Measurements from ENCODE around the gene CXCL12. TPM values are rescaled to one million over a fixed set of nuclear protein-coding genes. Genes with fewer than 3 reads are reported as not detected.
A peak's percentile ranks its signal among the peaks of the same experiment; 100 is the strongest.

Gene CXCL12
- total RNA-seq, 1 donor from 2014 or later = 137 TPM

DNA sequence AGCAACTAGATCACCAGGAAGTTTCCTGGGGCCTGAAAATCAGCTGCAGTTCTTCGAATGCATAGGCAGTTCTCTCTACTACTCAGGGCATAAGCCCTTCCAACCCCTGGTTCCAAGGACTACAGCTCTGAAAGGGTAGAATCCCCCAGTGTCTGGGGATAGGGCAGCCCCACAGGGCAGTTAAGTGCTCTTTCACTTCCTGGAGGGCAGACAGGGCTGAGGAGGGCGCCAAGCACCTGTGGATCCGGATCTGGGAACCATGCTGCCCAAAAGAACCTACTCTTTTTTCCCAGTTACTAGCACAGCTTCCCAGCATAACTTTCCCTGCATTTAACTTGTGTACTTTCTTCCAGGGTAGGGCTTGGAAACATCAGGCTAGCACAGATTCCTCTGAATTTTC is 41.1 kb downstream of the CXCL12 start:
- H3K4me3 Mint-ChIP-seq = no peak overlapping the region
- TF ChIP-seq, protein P1, sequence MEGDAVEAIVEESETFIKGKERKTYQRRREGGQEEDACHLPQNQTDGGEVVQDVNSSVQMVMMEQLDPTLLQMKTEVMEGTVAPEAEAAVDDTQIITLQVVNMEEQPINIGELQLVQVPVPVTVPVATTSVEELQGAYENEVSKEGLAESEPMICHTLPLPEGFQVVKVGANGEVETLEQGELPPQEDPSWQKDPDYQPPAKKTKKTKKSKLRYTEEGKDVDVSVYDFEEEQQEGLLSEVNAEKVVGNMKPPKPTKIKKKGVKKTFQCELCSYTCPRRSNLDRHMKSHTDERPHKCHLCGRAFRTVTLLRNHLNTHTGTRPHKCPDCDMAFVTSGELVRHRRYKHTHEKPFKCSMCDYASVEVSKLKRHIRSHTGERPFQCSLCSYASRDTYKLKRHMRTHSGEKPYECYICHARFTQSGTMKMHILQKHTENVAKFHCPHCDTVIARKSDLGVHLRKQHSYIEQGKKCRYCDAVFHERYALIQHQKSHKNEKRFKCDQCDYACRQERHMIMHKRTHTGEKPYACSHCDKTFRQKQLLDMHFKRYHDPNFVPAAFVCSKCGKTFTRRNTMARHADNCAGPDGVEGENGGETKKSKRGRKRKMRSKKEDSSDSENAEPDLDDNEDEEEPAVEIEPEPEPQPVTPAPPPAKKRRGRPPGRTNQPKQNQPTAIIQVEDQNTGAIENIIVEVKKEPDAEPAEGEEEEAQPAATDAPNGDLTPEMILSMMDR (conservative IDR thresholded peaks at IDR 0.05) = no peak
- H3K27me3 Mint-ChIP-seq = peaks cover 11% of the 10 kb centered on the region
- no peak for DNase-seq (ENCODE audit: extremely low spot score, unreplicated experiment)
- H3K27ac Mint-ChIP-seq = no peak overlapping the region
- H3K36me3 Mint-ChIP-seq = no peaks in the 10 kb centered on the region
- H3K9me3 Mint-ChIP-seq = no peaks in the 10 kb centered on the region
- peaks cover 15% of the 10 kb centered on the region for H3K4me1 Mint-ChIP-seq (ENCODE audit: unreplicated experiment)

DNA sequence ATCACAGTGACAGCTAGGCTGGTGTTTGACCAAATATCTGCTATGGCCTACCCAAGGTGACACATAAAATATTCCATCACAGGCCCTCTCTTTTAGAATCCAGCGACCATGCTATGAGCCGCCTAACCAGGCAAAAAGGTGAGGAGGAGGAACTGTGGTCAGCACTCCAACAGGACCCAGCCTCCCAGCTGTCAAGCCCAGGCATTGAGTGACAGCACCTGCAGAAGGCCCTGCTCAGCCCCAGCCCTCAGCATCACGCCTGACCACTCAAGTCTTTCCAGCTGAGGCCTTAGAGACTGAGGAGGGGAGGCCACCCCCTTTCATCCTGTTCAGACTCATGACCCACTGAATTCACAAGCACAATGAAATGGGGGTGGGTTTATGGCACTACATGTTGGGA is 43.0 kb downstream of the CXCL12 start:
- H3K27ac Mint-ChIP-seq = no peak overlapping the region
- no peak overlapping the region for H3K4me3 Mint-ChIP-seq
- H3K27me3 Mint-ChIP-seq = peaks cover 11% of the 10 kb centered on the region
- no peaks in the 10 kb centered on the region for H3K9me3 Mint-ChIP-seq
- peak; percentile 64 for DNase-seq (ENCODE audit: extremely low spot score, unreplicated experiment)
- no peaks in the 10 kb centered on the region for H3K36me3 Mint-ChIP-seq
- TF ChIP-seq, protein P1 (conservative IDR thresholded peaks at IDR 0.05) = no peak
- peaks cover 16% of the 10 kb centered on the region for H3K4me1 Mint-ChIP-seq (ENCODE audit: unreplicated experiment)

DNA sequence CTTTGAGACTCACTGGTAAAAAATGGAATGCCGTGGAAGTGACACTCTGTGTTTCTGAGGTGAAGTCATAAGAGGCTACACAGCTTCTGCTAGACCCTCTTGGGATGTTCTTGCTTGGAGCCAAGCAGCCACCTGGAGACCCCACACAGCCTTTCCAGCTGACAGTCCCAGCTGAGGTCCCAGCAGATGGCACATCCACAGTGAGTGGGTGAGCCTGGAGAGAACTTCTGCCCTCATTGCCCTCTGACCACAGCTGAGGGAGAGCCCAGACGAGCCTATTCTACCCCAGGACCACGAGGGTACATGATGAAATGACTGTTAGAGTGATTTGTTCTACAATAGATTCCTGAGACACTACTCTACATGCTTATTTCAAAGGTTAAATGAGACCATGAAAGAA is 44.3 kb downstream of the CXCL12 start:
- TF ChIP-seq, protein P1 (conservative IDR thresholded peaks at IDR 0.05) = no peak
- peaks cover 11% of the 10 kb centered on the region for H3K27me3 Mint-ChIP-seq
- peak; percentile 31 for DNase-seq (ENCODE audit: extremely low spot score, unreplicated experiment)
- H3K4me1 Mint-ChIP-seq (ENCODE audit: unreplicated experiment) = peaks cover 16% of the 10 kb centered on the region
- no peaks in the 10 kb centered on the region for H3K9me3 Mint-ChIP-seq
- no peak overlapping the region for H3K27ac Mint-ChIP-seq
- H3K4me3 Mint-ChIP-seq = no peak overlapping the region
- no peaks in the 10 kb centered on the region for H3K36me3 Mint-ChIP-seq

DNA sequence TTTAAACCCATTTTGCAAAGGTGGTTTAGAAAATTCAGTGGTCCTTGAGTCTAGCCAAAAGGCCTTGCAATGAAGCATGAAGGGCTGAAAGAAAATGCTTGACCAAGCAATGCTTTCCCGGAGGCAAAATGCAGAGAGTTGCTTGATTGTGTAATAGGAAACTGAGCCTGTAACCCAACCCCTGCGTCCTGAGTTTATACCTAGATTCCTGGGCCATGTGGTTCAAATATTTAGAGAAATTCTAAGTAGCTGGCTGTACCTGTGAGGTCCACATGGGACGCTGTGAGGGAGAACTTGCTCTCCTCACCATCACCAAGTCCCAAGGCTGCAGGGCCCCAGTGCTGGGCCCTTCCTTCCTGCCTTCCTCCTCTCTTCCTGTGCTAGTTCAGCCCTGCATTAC is 45.7 kb downstream of the CXCL12 start:
- TF ChIP-seq, protein P1 (conservative IDR thresholded peaks at IDR 0.05) = no peak
- Mint-ChIP-seq H3K4me3 (no peak overlapping the region), H3K9me3 (no peaks in the 10 kb centered on the region), H3K4me1 (ENCODE audit: unreplicated experiment) (peaks cover 30% of the 10 kb centered on the region), H3K27me3 (peaks cover 2% of the 10 kb centered on the region), H3K27ac (no peak overlapping the region), H3K36me3 (no peaks in the 10 kb centered on the region)
- DNase-seq (ENCODE audit: extremely low spot score, unreplicated experiment) = peak; percentile 31

DNA sequence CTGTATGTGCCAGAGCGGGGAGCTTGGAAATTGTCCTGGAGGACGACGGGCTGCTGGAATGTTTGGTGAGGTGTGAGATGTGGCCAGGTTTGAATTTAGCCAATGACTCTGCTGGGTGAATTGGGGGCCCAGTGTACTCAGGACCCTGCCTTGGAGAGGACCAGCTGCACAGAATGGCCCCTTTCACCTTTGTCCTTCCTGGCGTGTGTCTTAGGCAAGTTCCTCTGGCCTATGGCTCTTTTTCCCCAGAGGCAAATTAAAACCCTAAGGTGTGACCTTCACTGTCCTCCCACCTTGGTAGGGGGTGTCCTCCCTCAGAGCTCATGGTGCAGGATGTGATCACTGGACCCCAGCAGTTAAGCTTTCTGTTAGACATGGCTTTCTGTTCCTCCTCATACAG is 47.8 kb downstream of the CXCL12 start:
- DNase-seq (ENCODE audit: extremely low spot score, unreplicated experiment) = peak; percentile 29
- peaks cover 36% of the 10 kb centered on the region for H3K4me1 Mint-ChIP-seq (ENCODE audit: unreplicated experiment)
- no peak overlapping the region for H3K4me3 Mint-ChIP-seq
- H3K9me3 Mint-ChIP-seq = no peaks in the 10 kb centered on the region
- peaks cover 7% of the 10 kb centered on the region for H3K27me3 Mint-ChIP-seq
- TF ChIP-seq, protein P1 (conservative IDR thresholded peaks at IDR 0.05) = no peak
- no peaks in the 10 kb centered on the region for H3K36me3 Mint-ChIP-seq
- H3K27ac Mint-ChIP-seq = peak overlapping the region; percentile 34
